Tibial artery (tissue), 4 donors: ENCODE results near the gene PKP3.

Source experiments
- DNase-seq, 2 donors: peaks; one replicate each; pipeline ENCODE4 v3.0.0-alpha.2; 2019
- H3K27ac ChIP-seq, 2 donors: fragments of 200-600 bp; sonication (generic) in 1 of 2; 1 replicate in 1 of 2; 2 replicates in 1 of 2; pipeline ENCODE4 v1.5.1; 2018 to 2019; ENCODE audit warnings: mild to moderate bottlenecking in 1 of 2
- H3K27me3 ChIP-seq, 2 donors: fragments of 200-600 bp; sonication (generic) in 1 of 2; one replicate each; pipeline versions ENCODE4 v1.5.1 to v1.6.0; 2016 to 2019
- H3K36me3 ChIP-seq, 3 donors: fragments of 200-600 bp; sonication (generic) in 2 of 3; one replicate each; pipeline ENCODE4 v1.5.1; 2016 to 2019; ENCODE audit warnings: mild to moderate bottlenecking in 2 of 3
- H3K4me1 ChIP-seq, 4 donors: fragments of 200-600 bp; sonication (generic) in 2 of 4; 1 replicate in 3 of 4; 2 replicates in 1 of 4; pipeline ENCODE4 v1.5.1; 2016 to 2019
- H3K4me3 ChIP-seq, 2 donors: fragments of 200-600 bp; sonication (generic) in 1 of 2; 1 replicate in 1 of 2; 2 replicates in 1 of 2; pipeline ENCODE4 v1.5.1; 2018 to 2019; ENCODE audit warnings: mild to moderate bottlenecking in 2 of 2
- H3K9me3 ChIP-seq, 3 donors: fragments of 200-600 bp; sonication (generic) in 1 of 3; one replicate each; pipeline ENCODE4 v1.5.1; 2016 to 2019
- CTCF ChIP-seq, 2 experiments: fragments of 200-600 bp in 1 of 2; fragments of 450-650 bp in 1 of 2; IDR thresholded peaks; one replicate each; pipeline ENCODE4 v1.5.1; 2017 to 2019; ENCODE audit warnings: antibody characterized with exemption in 2 of 2, mild to moderate bottlenecking in 1 of 2, moderate library complexity in 1 of 2
- intact Hi-C: fragments of 100-400 bp; cut with DNase I; formaldehyde crosslinking; loops from one replicate; pipeline ENCODE4 v1.15.0; 2023; ENCODE audit warnings: low total_unique reads

The PKP3 gene

GRCh38 chr11:391117-392017 lies 2.6 kb upstream of the PKP3 start:
- Histone ChIP-seq H3K4me1 (peaks cover 0 to 22% (median 0%) of the 10 kb centered on the region in 4 donors), H3K36me3 (no peaks in the 10 kb centered on the region), H3K27me3 (peaks cover 0 to 59% of the 10 kb centered on the region in 2 donors), H3K27ac (no peak overlapping the region), H3K9me3 (peaks cover 0 to 7% (median 5%) of the 10 kb centered on the region in 3 donors), H3K4me3 (no peak overlapping the region)
- no peak for DNase-seq
- TF ChIP-seq CTCF (IDR thresholded peaks at IDR 0.05): no peak
- intact Hi-C loops: no loop called here

GRCh38 chr11:392102-392777 lies 1.8 kb upstream of the PKP3 start:
- Histone ChIP-seq H3K36me3 (peaks cover 0 to 6% (median 0%) of the 10 kb centered on the region in 3 donors), H3K9me3 (no peaks in the 10 kb centered on the region), H3K4me1 (peaks cover 0 to 31% (median 6%) of the 10 kb centered on the region in 4 donors), H3K27me3 (peaks cover 0 to 59% of the 10 kb centered on the region in 2 donors), H3K4me3 (no peak overlapping the region), H3K27ac (no peak overlapping the region)
- intact Hi-C loops: no loop called here
- no peak for TF ChIP-seq CTCF (IDR thresholded peaks at IDR 0.05)
- DNase-seq: no peak

GRCh38 chr11:393219-394033 lies 583 bp upstream of the PKP3 start:
- Histone ChIP-seq H3K27me3 (peaks cover 0 to 59% of the 10 kb centered on the region in 2 donors), H3K4me1 (peaks cover 0 to 35% (median 9%) of the 10 kb centered on the region in 4 donors), H3K9me3 (no peaks in the 10 kb centered on the region), H3K36me3 (peaks cover 0 to 9% (median 0%) of the 10 kb centered on the region in 3 donors), H3K4me3 (no peak overlapping the region), H3K27ac (no peak overlapping the region)
- no peak for TF ChIP-seq CTCF (IDR thresholded peaks at IDR 0.05)
- intact Hi-C loops: no loop called here
- no peak for DNase-seq

- no peak for DNase-seq
- no peak for TF ChIP-seq CTCF (IDR thresholded peaks at IDR 0.05)
- peaks cover 0 to 39% (median 9%) of the 10 kb centered on the region in 4 donors for H3K4me1 ChIP-seq
- H3K27me3 ChIP-seq: peaks cover 0 to 68% of the 10 kb centered on the region in 2 donors
- H3K36me3 ChIP-seq: peaks cover 0 to 15% (median 0%) of the 10 kb centered on the region in 3 donors
- no peaks in the 10 kb centered on the region for H3K9me3 ChIP-seq
- no peak overlapping the region for H3K27ac ChIP-seq
- intact Hi-C loops: no loop called here
- no peak overlapping the region for H3K4me3 ChIP-seq
Observed at GRCh38 chr11:394858-395655, 1.0 kb downstream of the PKP3 start.
